SU-DHL-6 (cell line): Measurements from ENCODE around the gene NRXN2.

Experiments
- H2AFZ ChIP-seq: fragments of 200-600 bp; sonication (generic); 2 replicates; pipeline ENCODE4 v1.6.1; 2014; ENCODE audit warnings: low read depth, mild to moderate bottlenecking, moderate library complexity, mixed read lengths, antibody characterized with exemption, low read length; ENCODE audit not compliant: severe bottlenecking
- H3F3A ChIP-seq: fragments of 200-600 bp; shearing (Covaris generic); 2 replicates; pipeline ENCODE4 v1.6.0; 2016; ENCODE audit warnings: antibody characterized with exemption, mild to moderate bottlenecking; ENCODE audit not compliant: insufficient read depth
- H3K27ac ChIP-seq: fragments of 200-600 bp; sonication (generic); 2 replicates; pipeline ENCODE4 v1.5.1; 2016; ENCODE audit warnings: low read depth, mild to moderate bottlenecking, low read length, moderate library complexity, mixed read lengths
- H3K27me3 ChIP-seq: fragments of 200-600 bp; sonication (generic), shearing (Covaris generic); 2 replicates; pipeline ENCODE4 v1.6.0; 2014; ENCODE audit warnings: mild to moderate bottlenecking, low read length
- H3K36me3 ChIP-seq: fragments of 200-600 bp; sonication (generic); 2 replicates; pipeline ENCODE4 v1.6.1; 2014; ENCODE audit warnings: mild to moderate bottlenecking, low read length, mixed read lengths
- H3K4me2 ChIP-seq: fragments of 300-600, 200-600 bp; shearing (Covaris generic), sonication (generic); 2 replicates; pipeline ENCODE4 v1.6.0; 2014; ENCODE audit warnings: low read length, low read depth, mild to moderate bottlenecking; ENCODE audit not compliant: poor library complexity, severe bottlenecking
- H3K4me3 ChIP-seq: fragments of 200-600 bp; sonication (generic); 2 replicates; pipeline ENCODE4 v1.5.1; 2014; ENCODE audit warnings: antibody characterized with exemption, low read length, mild to moderate bottlenecking, mixed read lengths; ENCODE audit not compliant: insufficient read depth, poor library complexity, severe bottlenecking
- H3K79me2 ChIP-seq: fragments of 200-600 bp; sonication (generic); 2 replicates; pipeline ENCODE4 v1.6.1; 2014; ENCODE audit warnings: mild to moderate bottlenecking, low read length, moderate library complexity; ENCODE audit not compliant: insufficient read depth
- H3K9ac ChIP-seq: fragments of 200-600 bp; sonication (generic); 2 replicates; pipeline ENCODE4 v1.7.0; 2014; ENCODE audit warnings: mild to moderate bottlenecking, low read length
- H3K9me2 ChIP-seq: fragments of 200-600 bp; sonication (generic); replicated peaks from 2 replicates; pipeline ENCODE4 v1.6.1; 2014; ENCODE audit warnings: low read length; ENCODE audit not compliant: insufficient read depth
- H3K9me3 ChIP-seq: fragments of 200-600 bp; sonication (generic); 2 replicates; pipeline ENCODE4 v1.6.1; 2014; ENCODE audit warnings: low read length, mixed read lengths; ENCODE audit not compliant: insufficient read depth
- H4K20me1 ChIP-seq: fragments of 200-600 bp; sonication (generic); 2 replicates; pipeline ENCODE4 v1.6.1; 2014; ENCODE audit warnings: low read depth, mild to moderate bottlenecking, antibody characterized with exemption, low read length, moderate library complexity, mixed read lengths
- CTCF ChIP-seq: fragments of 200-600 bp; sonication (generic); IDR thresholded peaks from one replicate; pipeline ENCODE4 v1.5.1; 2017; ENCODE audit warnings: antibody characterized with exemption, mild to moderate bottlenecking, low read length, moderate library complexity; ENCODE audit not compliant: insufficient read depth, poor library complexity, severe bottlenecking
- EZH2phosphoT487 ChIP-seq: fragments of 200-600 bp; sonication (generic), shearing (Covaris generic); conservative IDR thresholded peaks from 2 replicates; pipeline ENCODE4 v1.6.1; 2018; ENCODE audit warnings: mild to moderate bottlenecking, antibody characterized with exemption, low read length, moderate library complexity, mixed read lengths

NRXN2 gene

GRCh38 chr11:64718780-64719124 is 4.2 kb downstream of the NRXN2 start:
- TF ChIP-seq CTCF, result no peak
- no peak for TF ChIP-seq EZH2phosphoT487
- Histone ChIP-seq H3K9ac (no peak overlapping the region), H2AFZ (no peak overlapping the region), H3K27me3 (no peaks in the 10 kb centered on the region), H4K20me1 (no peaks in the 10 kb centered on the region), H3F3A (no peaks in the 10 kb centered on the region), H3K36me3 (no peaks in the 10 kb centered on the region), H3K9me3 (no peaks in the 10 kb centered on the region), H3K27ac (no peak overlapping the region), H3K4me2 (no peak overlapping the region), H3K4me3 (no peak overlapping the region), H3K9me2 (no peaks in the 10 kb centered on the region), H3K79me2 (no peaks in the 10 kb centered on the region)

- Histone ChIP-seq H3K36me3 (no peaks in the 10 kb centered on the region), H2AFZ (no peak overlapping the region), H3K9ac (no peak overlapping the region), H4K20me1 (no peaks in the 10 kb centered on the region), H3K27ac (no peak overlapping the region), H3K9me2 (no peaks in the 10 kb centered on the region), H3K4me3 (no peak overlapping the region), H3K79me2 (no peaks in the 10 kb centered on the region), H3F3A (no peaks in the 10 kb centered on the region), H3K9me3 (no peaks in the 10 kb centered on the region), H3K27me3 (no peaks in the 10 kb centered on the region), H3K4me2 (no peak overlapping the region)
- TF ChIP-seq CTCF (no peak), EZH2phosphoT487 (no peak)
These were observed 4.8 kb downstream of the NRXN2 start for GRCh38 chr11:64718084-64718779.

GRCh38 chr11:64717268-64717578 is 5.8 kb downstream of the NRXN2 start:
- Histone ChIP-seq H3K27ac (no peak overlapping the region), H3K4me2 (no peak overlapping the region), H3K9me3 (no peaks in the 10 kb centered on the region), H3K9me2 (no peaks in the 10 kb centered on the region), H2AFZ (no peak overlapping the region), H3K36me3 (no peaks in the 10 kb centered on the region), H3K79me2 (no peaks in the 10 kb centered on the region), H4K20me1 (no peaks in the 10 kb centered on the region), H3K9ac (no peak overlapping the region), H3F3A (no peaks in the 10 kb centered on the region), H3K4me3 (no peak overlapping the region), H3K27me3 (no peaks in the 10 kb centered on the region)
- no peak for TF ChIP-seq CTCF
- TF ChIP-seq EZH2phosphoT487, result no peak
